IMR-90 (cell line): ENCODE results near the gene ANTXR2. TPM values are rescaled to one million over a fixed set of nuclear protein-coding genes. Genes with fewer than 3 reads are reported as not detected.

ENCODE experiments used
- ATAC-seq: fragments of 200-7000 bp; cut with Tn5 transposase; 2 replicates; pipeline ENCODE4 v1.9.1; 2020; ENCODE audit warnings: low read depth, mild to moderate bottlenecking, moderate library complexity
- BruUV-seq: library from RNA; stranded (reverse); fragments of 400-500 nt; replicated peaks from 2 replicates; lab custom pipeline; 2021; lab: Mats Ljungman, UMichigan
- CTCF ChIA-PET: fragments of 300-600 bp; formaldehyde crosslinking; extraction: SDS; loops from one replicate; lab custom pipeline; 2021; ENCODE audit warnings: antibody characterized with exemption; lab: Yijun Ruan, JAX
- POLR2A ChIA-PET: fragments of 300-600 bp; sonication (Branson Sonifier 250); formaldehyde crosslinking; loops from one replicate; lab custom pipeline; 2022; ENCODE audit warnings: antibody characterized with exemption; ENCODE audit not compliant: unreplicated experiment; lab: Charles Lee
- DNase-seq: peaks from one replicate; pipeline ENCODE4 v3.0.0; 2013
- H2AFZ ChIP-seq: replicated peaks from 2 replicates; pipeline ENCODE3; 2013; ENCODE audit warnings: low read length, mild to moderate bottlenecking; ENCODE audit not compliant: poor library complexity
- H2AK5ac ChIP-seq: 2 replicates; pipeline ENCODE4 v1.6.1; 2013; ENCODE audit warnings: low read depth, low read length, inconsistent platforms
- H2AK9ac ChIP-seq: replicated peaks from 2 replicates; pipeline ENCODE3; 2013; ENCODE audit warnings: mild to moderate bottlenecking, low read depth, low read length, moderate library complexity; ENCODE audit not compliant: poor library complexity
- H2BK120ac ChIP-seq: 2 replicates; pipeline ENCODE4 v1.6.1; 2013; ENCODE audit warnings: low read depth, low read length, inconsistent platforms
- H2BK15ac ChIP-seq: 3 replicates; pipeline ENCODE4 v1.6.1; 2013; ENCODE audit warnings: low read depth, low read length, inconsistent platforms
- H2BK20ac ChIP-seq: 2 replicates; pipeline ENCODE4 v1.6.1; 2013; ENCODE audit warnings: low read depth, mild to moderate bottlenecking, inconsistent platforms, low read length, moderate library complexity
- H2BK5ac ChIP-seq: 2 replicates; pipeline ENCODE4 v1.6.1; 2013; ENCODE audit warnings: mild to moderate bottlenecking, low read depth, low read length, inconsistent platforms; ENCODE audit not compliant: poor library complexity, severe bottlenecking
- H3K14ac ChIP-seq: replicated peaks from 2 replicates; pipeline ENCODE4 v1.6.1; 2013; ENCODE audit warnings: low read depth, low read length, inconsistent platforms
- H3K18ac ChIP-seq: 2 replicates; pipeline ENCODE4 v1.6.1; 2013; ENCODE audit warnings: low read depth, low read length, control low read depth
- H3K23ac ChIP-seq: 2 replicates; pipeline ENCODE4 v1.6.1; 2013; ENCODE audit warnings: low read depth, low read length, inconsistent platforms
- H3K27ac ChIP-seq: 2 replicates; pipeline ENCODE4 v1.5.1; 2013; ENCODE audit warnings: mild to moderate bottlenecking, control low read depth, low read length; ENCODE audit not compliant: insufficient read depth
- H3K27me3 ChIP-seq: 2 replicates; pipeline ENCODE4 v1.6.1; 2013; ENCODE audit warnings: low read length; ENCODE audit not compliant: control insufficient read depth, insufficient read depth
- H3K36me3 ChIP-seq: 2 replicates; pipeline ENCODE4 v1.6.1; 2013; ENCODE audit warnings: low read length, mixed read lengths; ENCODE audit not compliant: control insufficient read depth, insufficient read depth
- H3K4ac ChIP-seq: 2 replicates; pipeline ENCODE4 v1.6.1; 2013; ENCODE audit warnings: low read depth, low read length, inconsistent platforms
- H3K4me1 ChIP-seq: 2 replicates; pipeline ENCODE4 v1.6.1; 2013; ENCODE audit warnings: low read length, mixed read lengths; ENCODE audit not compliant: control insufficient read depth, insufficient read depth
- H3K4me2 ChIP-seq: 2 replicates; pipeline ENCODE4 v1.6.1; 2013; ENCODE audit warnings: low read depth, mild to moderate bottlenecking, control low read depth, low read length, moderate library complexity
- H3K4me3 ChIP-seq: 2 replicates; pipeline ENCODE4 v1.5.1; 2013; ENCODE audit warnings: low read depth, mild to moderate bottlenecking, control low read depth, low read length, moderate library complexity; ENCODE audit not compliant: insufficient read depth
- H3K56ac ChIP-seq: 2 replicates; pipeline ENCODE4 v1.6.1; 2013; ENCODE audit warnings: low read length, inconsistent platforms; ENCODE audit not compliant: insufficient read depth; ENCODE audit errors: extremely low read depth
- H3K79me1 ChIP-seq, 2 experiments: 2 replicates each; pipeline ENCODE4 v1.6.1; 2013; ENCODE audit warnings: low read length in 2 of 2, inconsistent platforms in 1 of 2, low read depth in 1 of 2
- H3K9ac ChIP-seq: 2 replicates; pipeline ENCODE4 v1.6.1; 2013; ENCODE audit warnings: low read depth, low read length, control low read depth
- H3K9me1 ChIP-seq: 2 replicates; pipeline ENCODE4 v1.6.1; 2013; ENCODE audit warnings: low read length, inconsistent platforms; ENCODE audit not compliant: insufficient read depth
- H3K9me3 ChIP-seq: 2 replicates; pipeline ENCODE4 v1.6.1; 2013; ENCODE audit warnings: low read length; ENCODE audit not compliant: control insufficient read depth, insufficient read depth
- H4K20me1 ChIP-seq: 2 replicates; pipeline ENCODE4 v1.6.1; 2013; ENCODE audit warnings: low read length, inconsistent platforms; ENCODE audit not compliant: insufficient read depth
- H4K5ac ChIP-seq: 2 replicates; pipeline ENCODE4 v1.6.1; 2013; ENCODE audit warnings: mild to moderate bottlenecking, low read depth, low read length, control low read depth
- H4K8ac ChIP-seq, 2 experiments: 2 replicates each; pipeline ENCODE4 v1.6.1; 2013; ENCODE audit warnings: low read depth in 2 of 2, low read length in 2 of 2, control low read depth in 1 of 2, inconsistent platforms in 1 of 2
- H4K91ac ChIP-seq: 2 replicates; pipeline ENCODE4 v1.6.1; 2013; ENCODE audit warnings: low read depth, low read length, inconsistent platforms; ENCODE audit not compliant: insufficient read depth
- BHLHE40 ChIP-seq: fragments of 150-350 bp; IDR thresholded peaks from 2 replicates; pipeline ENCODE4 v1.6.1; 2016; ENCODE audit warnings: mild to moderate bottlenecking, low read depth, low read length
- CHD1 ChIP-seq: IDR thresholded peaks from 2 replicates; pipeline ENCODE4 v1.6.1; 2012; ENCODE audit warnings: low read depth, low read length, improper control_type of control experiment
- MAFK ChIP-seq: IDR thresholded peaks from 2 replicates; pipeline ENCODE4 v1.6.1; 2012; ENCODE audit warnings: low read depth, low read length, improper control_type of control experiment
- MXI1 ChIP-seq: IDR thresholded peaks from 2 replicates; pipeline ENCODE4 v1.6.1; 2012; ENCODE audit warnings: low read depth, mild to moderate bottlenecking, low read length, moderate library complexity, borderline replicate concordance
- RFX5 ChIP-seq: IDR thresholded peaks from 2 replicates; pipeline ENCODE4 v1.8.0; 2012; ENCODE audit warnings: low read depth, mild to moderate bottlenecking, low read length, moderate library complexity
- WGBS, 2 experiments: methylation state at CpG; one replicate each; pipeline versions ENCODE4 v1.1.5 to v1.1.7; 2013; ENCODE audit warnings: missing lambda C conversion rate in 2 of 2; ENCODE audit not compliant: insufficient read length in 1 of 2; ENCODE audit errors: extremely low coverage in 2 of 2; 5-methylcytosine and 5-hydroxymethylcytosine counted together
- dilution Hi-C: fragments of 300-500 bp; cut with HindIII; formaldehyde crosslinking; loops from one replicate; pipeline ENCODE4 v1.14.3; 2018; ENCODE audit warnings: low sequenced_read_pairs; ENCODE audit not compliant: unreplicated experiment
- in situ Hi-C: fragments of 300-500 bp; cut with MboI; formaldehyde crosslinking; loops from 3 replicates; pipeline ENCODE4 v1.14.3; 2019; ENCODE audit warnings: low sequenced_read_pairs, inconsistent platforms, mixed read lengths
- intact Hi-C: fragments of 100-400 bp; cut with micrococcal nuclease; formaldehyde crosslinking; loops from 2 replicates; pipeline ENCODE4 v1.10.0; 2022
- polyA plus RNA-seq, 3 experiments: library from polyadenylated mRNA; depleted of rRNA; stranded (reverse); fragments of >200 nt; gene quantifications; 2 replicates each; pipeline ENCODE4 v1.2.3, GENCODE V29; 2012; ENCODE audit warnings: low replicate concordance in 1 of 3
- total RNA-seq: library from RNA; depleted of rRNA; stranded (reverse); fragments of >200 nt; gene quantifications from 2 replicates; pipeline ENCODE4 v1.2.3, GENCODE V29; 2012
- TF ChIP-seq, protein P1 (sequence below): conservative IDR thresholded peaks from 2 replicates; pipeline ENCODE4 v1.5.1; 2012; ENCODE audit warnings: mild to moderate bottlenecking, low read depth, low read length, improper control_type of control experiment
- TF ChIP-seq, protein P2 (sequence below): fragments of 150-350 bp; IDR thresholded peaks from 2 replicates; pipeline ENCODE4 v1.6.1; 2016; ENCODE audit warnings: low read depth, mild to moderate bottlenecking, low read length, moderate library complexity, borderline replicate concordance

The ANTXR2 gene
- total and polyA plus RNA-seq, 2 of the 4 experiments (the other 2 are of a cell fraction): 46.8 to 88.5 TPM

DNA sequence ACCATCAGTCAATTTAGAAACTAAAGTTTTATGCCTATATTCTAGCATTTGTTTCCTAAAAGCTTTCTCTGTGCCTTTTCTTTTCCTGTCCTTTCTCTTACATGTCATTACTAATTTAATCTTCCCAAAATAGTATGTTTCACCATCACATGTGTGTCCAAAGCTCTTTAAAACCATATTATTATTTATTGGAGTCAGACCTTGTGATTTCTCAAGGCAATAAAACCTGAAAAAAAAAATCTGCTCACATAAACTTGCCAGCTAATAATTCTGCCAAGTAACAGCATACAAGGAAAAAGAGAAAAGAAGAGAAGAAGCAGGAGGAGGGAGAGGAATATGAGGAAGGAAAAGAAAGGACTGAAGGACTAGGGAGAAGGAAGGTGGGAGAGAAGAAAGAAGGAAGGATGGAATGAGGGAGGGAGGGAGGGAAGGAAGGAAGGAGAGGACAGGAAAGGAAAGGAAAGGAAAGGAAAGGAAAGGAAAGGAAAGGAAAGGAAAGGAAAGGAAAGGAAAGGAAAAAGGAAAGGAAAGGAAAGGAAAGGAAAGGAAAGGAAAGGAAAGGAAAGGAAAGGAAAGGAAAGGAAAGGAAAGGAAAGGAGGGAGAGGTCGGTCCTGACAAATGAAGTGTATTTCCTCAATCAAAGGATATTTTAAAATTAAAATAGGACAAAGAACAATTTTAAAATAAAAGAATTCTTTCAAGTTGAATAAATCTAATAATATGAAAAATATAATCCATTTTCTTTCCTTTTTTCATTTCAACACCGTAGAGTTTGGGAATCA lies 57.4 kb downstream of the ANTXR2 start (continued):
- TF ChIP-seq, protein P1, sequence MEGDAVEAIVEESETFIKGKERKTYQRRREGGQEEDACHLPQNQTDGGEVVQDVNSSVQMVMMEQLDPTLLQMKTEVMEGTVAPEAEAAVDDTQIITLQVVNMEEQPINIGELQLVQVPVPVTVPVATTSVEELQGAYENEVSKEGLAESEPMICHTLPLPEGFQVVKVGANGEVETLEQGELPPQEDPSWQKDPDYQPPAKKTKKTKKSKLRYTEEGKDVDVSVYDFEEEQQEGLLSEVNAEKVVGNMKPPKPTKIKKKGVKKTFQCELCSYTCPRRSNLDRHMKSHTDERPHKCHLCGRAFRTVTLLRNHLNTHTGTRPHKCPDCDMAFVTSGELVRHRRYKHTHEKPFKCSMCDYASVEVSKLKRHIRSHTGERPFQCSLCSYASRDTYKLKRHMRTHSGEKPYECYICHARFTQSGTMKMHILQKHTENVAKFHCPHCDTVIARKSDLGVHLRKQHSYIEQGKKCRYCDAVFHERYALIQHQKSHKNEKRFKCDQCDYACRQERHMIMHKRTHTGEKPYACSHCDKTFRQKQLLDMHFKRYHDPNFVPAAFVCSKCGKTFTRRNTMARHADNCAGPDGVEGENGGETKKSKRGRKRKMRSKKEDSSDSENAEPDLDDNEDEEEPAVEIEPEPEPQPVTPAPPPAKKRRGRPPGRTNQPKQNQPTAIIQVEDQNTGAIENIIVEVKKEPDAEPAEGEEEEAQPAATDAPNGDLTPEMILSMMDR: no peak
- no peak for TF ChIP-seq MAFK

GRCh38 chr4:80014531-80014930 lies 58.5 kb downstream of the ANTXR2 start:
- Histone ChIP-seq H3K4ac (peak overlapping the region; percentile 59; the same call in 1 of the 2 replicates), H2AK5ac (peak overlapping the region; percentile 68; the same call in 1 of the 2 replicates), H3K4me1 (peaks cover 13% of the 10 kb centered on the region), H3K27ac (no peak overlapping the region), H2BK5ac (no peak overlapping the region), H3K23ac (peak overlapping the region; percentile 32; the same call in 1 of the 2 replicates), H3K18ac (no peak overlapping the region), H2BK15ac (peak overlapping the region; percentile 24; the same call in 1 of the 3 replicates), H3K36me3 (peaks cover 12% of the 10 kb centered on the region), H3K56ac (no peak overlapping the region), H2AK9ac (no peak overlapping the region), H3K4me3 (no peak overlapping the region), H4K91ac (no peak overlapping the region), H3K9me3 (no peaks in the 10 kb centered on the region), H2BK120ac (0 out of 2 replicates have a peak overlapping the region, but pooled peaks have one; percentile 36), H3K79me1 (peaks cover 29 to 44% of the 10 kb centered on the region in 2 experiments), H2AFZ (no peak overlapping the region), H4K5ac (no peak overlapping the region), H4K8ac (peak overlapping the region in 1 of 2 experiments; percentile 12; a peak in 2 of 4 replicates), H3K9me1 (peaks cover 9% of the 10 kb centered on the region; the same call in 1 of the 2 replicates), H3K14ac (peak overlapping the region; percentile 64), H4K20me1 (peaks cover 6% of the 10 kb centered on the region; the same call in 1 of the 2 replicates), H3K27me3 (no peaks in the 10 kb centered on the region), H3K9ac (no peak overlapping the region), H2BK20ac (peak overlapping the region; percentile 66; the same call in 1 of the 2 replicates), H3K4me2 (no peak overlapping the region)
- DNase-seq (peak; percentile 31), ATAC-seq (no peak)
- POLR2A ChIA-PET: no interaction called here
- CTCF ChIA-PET: no interaction called here
- intact Hi-C loops: no loop called here
- dilution Hi-C loops: no loop called here
- no CpG with 5 or more reads among the region's 3 CpGs for WGBS, 2 experiments
- no peak for TF ChIP-seq RFX5
- TF ChIP-seq CHD1: no peak
- TF ChIP-seq, protein P2, sequence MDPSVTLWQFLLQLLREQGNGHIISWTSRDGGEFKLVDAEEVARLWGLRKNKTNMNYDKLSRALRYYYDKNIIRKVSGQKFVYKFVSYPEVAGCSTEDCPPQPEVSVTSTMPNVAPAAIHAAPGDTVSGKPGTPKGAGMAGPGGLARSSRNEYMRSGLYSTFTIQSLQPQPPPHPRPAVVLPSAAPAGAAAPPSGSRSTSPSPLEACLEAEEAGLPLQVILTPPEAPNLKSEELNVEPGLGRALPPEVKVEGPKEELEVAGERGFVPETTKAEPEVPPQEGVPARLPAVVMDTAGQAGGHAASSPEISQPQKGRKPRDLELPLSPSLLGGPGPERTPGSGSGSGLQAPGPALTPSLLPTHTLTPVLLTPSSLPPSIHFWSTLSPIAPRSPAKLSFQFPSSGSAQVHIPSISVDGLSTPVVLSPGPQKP: no peak
- TF ChIP-seq MXI1: no peak
- no peak for TF ChIP-seq MAFK
- no peak for TF ChIP-seq BHLHE40
- in situ Hi-C loops: no loop called here
- BruUV-seq: no TSS peak
